ENCODE measurements around the gene ZNF514. TPM values are rescaled to one million over a fixed set of nuclear protein-coding genes. Genes with fewer than 3 reads are reported as not detected.
A peak's percentile ranks its signal among the peaks of the same experiment; 100 is the strongest.
"Not testable (repeated sequence)": the region's sequence is repeated elsewhere in the genome, so short reads cannot be mapped to it uniquely, and the experiment has no call there.

Gene ZNF514
- total RNA-seq, 1 donor from 2014 or later, result 13.9 TPM

DNA sequence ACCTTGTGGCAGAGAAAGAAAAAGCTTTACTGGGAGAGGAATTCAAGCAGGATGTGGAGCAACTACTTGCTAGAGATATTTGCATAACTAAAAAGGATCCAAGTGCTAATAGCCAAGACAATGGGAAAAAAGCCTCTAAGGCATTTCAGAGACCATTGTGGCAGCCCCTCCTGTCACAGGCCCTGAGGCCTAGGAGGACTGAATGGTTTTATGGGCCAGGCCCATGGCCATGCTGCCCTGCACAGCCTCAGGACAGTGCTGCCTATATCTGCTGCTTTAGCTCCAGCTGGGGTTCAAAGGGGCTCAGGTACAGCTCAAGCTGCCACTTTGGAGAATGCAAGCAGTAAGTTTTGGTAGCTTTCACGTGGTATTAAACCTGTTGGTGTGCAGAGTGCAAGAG lies 20.9 kb downstream of the ZNF514 start:
- DNase-seq (ENCODE audit: low read depth in 2 of 2), result no peak

DNA sequence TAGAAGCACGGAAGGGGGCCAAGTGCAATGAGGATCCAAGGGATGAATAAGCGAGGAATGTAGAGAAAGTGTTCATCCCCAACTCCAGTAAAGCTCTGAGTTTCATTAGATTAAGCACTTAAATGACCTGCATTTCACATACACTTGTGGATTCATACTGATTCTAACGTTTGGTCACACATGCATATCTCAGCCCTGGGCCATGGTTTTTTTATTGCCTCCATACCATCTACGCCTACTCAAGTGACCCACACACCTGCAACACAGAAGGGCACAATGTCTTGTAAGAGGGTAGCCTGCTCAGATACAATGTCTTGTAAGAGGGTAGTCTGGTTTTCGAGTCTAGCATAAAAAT lies 37.5 kb downstream of the ZNF514 start:
- DNase-seq (ENCODE audit: low read depth in 2 of 2), result no peak

DNA sequence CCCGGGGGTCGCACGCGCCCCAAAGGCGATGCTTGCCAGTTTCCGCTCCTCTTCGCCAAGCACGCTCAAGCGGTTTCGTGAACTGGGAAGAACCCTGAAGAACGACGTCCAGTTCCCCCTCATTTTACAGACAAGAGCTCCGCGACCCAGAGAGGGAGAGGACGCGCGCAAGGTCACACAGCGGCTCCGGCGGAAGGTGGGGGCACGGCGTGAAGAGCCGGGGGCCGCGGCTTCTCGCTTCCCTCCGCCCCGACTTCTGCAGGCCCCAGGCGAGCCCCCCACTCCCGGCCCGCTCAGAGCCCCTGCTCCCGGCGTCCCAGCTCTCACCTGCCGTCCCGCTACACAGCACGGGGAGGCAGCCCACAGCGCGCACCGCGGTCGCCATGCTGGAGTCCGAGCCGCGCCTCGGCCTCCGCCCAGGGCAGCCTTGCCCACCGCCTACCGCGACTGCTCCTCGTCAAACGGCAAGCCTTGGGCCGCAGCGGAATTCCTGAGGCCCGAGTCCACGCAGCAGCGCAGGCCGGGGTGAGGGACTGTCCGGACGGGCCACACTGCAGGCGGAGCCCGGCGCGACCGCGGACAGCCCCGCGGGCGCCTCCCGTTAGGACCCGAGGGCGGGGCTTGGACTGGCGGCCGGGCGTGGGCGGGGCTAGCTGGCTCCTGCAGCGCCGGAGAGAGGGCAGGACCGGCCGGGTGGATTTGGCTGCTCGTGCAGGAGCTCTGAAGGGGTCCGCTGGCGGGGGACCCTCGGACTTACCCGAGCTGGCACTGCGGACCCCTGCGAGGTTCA lies 38.0 kb downstream of the ZNF514 start, which contains the start of gene MRPS5:
Gene MRPS5 (minus strand): TSS at position 402 of the 790 bp plus-strand sequence. CDS start 17 bp downstream, at position 385.
- peak; percentile 75 to 77 for DNase-seq (ENCODE audit: low read depth in 2 of 2)

DNA sequence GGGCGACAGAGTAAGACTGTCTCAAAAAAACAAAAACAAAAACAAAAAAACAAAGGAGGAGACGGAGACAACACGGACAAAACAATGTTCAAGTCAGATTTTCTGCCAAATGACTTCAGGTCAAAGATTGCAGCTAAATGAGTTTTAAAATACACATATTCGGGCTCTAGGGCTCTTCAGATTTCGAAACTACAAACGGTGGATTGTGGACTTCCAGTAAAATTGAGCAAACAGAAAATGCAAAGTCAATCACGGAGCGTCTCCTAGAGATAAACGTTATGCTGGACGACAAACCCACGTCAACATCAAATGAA lies 38.6 kb downstream of the ZNF514 start:
- DNase-seq (ENCODE audit: low read depth in 2 of 2), result no peak

GRCh38 chr2:95115418-95115817 lies 44.2 kb downstream of the ZNF514 start:
- DNase-seq (ENCODE audit: low read depth in 2 of 2), result peak; percentile 70 to 83

DNA sequence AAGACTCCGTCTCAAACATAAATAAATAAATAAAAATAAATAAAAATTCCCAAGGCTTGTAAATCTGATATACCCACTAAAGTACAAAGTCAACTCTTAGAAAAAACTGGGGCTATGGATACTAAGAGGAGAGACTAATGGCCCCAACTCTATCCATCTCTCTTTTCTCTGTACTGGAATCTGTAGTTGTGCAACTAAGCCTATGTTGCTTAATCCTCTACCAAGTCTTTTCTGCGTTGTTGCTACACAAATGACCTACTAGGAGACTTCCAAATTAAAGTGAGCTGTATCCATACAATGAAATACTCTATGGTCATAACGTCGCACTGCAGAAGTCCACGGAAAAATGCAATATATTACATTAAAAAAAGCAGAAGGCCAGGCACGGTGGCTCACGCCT lies 46.2 kb downstream of the ZNF514 start:
- no peak for DNase-seq (ENCODE audit: low read depth in 2 of 2)

DNA sequence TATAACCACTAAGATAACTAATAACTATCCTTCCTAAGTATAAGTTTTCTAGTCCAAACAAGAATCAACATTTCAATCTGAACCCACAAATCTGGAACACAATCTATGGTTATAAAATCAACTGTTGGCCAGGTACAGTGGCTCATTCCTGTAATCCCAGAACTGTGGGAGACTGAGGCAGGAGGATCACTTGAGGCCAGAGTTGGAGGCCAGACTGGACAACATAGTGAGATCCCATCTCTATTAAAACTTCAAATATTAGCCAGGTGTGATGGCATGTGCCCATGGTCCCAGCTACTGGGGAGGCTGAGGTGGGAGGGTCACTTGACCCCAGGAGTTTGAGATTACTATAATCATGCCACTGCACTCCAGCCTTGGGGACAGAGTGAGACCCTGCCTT lies 49.3 kb downstream of the ZNF514 start:
- no peak for DNase-seq (ENCODE audit: low read depth in 2 of 2)

- DNase-seq (ENCODE audit: low read depth in 2 of 2), result no peak
Measured at GRCh38 chr2:95109260-95109659, 50.4 kb downstream of the ZNF514 start.

GRCh38 chr2:95106081-95106480 lies 53.6 kb downstream of the ZNF514 start:
- DNase-seq (ENCODE audit: low read depth in 2 of 2), result no peak

- DNase-seq (ENCODE audit: low read depth in 2 of 2), result no peak
Measured at GRCh38 chr2:95104606-95105005, 55.0 kb downstream of the ZNF514 start.

GRCh38 chr2:95099910-95100309 lies 59.7 kb downstream of the ZNF514 start:
- no peak for DNase-seq (ENCODE audit: low read depth in 2 of 2)

DNA sequence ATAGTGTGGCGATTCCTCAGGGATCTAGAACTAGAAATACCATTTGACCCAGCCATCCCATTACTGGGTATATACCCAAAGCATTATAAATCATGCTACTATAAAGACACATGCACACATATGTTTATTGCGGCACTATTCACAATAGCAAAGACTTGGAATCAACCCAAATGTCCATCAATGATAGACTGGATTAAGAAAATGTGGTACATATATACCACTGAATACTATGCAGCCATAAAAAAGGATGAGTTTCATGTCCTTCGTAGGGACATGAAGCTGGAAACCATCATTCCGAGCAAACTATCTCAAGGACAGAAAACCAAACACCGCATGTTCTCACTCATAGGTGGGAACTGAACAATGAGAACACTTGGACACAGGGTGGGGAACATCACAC lies 61.4 kb downstream of the ZNF514 start:
- not testable (repeated sequence) for DNase-seq (ENCODE audit: low read depth in 2 of 2)

Other genes with a start within 250 kb of the ZNF514 start
- not detected in 2 replicates for gene MAL, start 134.1 kb downstream of the ZNF514 start, total RNA-seq
- 34.4 and 48.2 TPM in 2 replicates for gene MRPS5, start 38.0 kb downstream of the ZNF514 start, total RNA-seq
- 4.6 and 7.3 TPM in 2 replicates for gene ZNF2, start 6.0 kb upstream of the ZNF514 start, total RNA-seq
- 4.4 and 4.8 TPM in 2 replicates for gene ZNF892, start 47.7 kb upstream of the ZNF514 start, total RNA-seq
- gene PROM2, start 114.6 kb upstream of the ZNF514 start, total RNA-seq, result 0.20 and 0.22 TPM in 2 replicates
- gene KCNIP3, start 137.5 kb upstream of the ZNF514 start, total RNA-seq, result under 0.01 TPM in 1 of 2 replicates, not detected in the other
- 15.9 and 19.8 TPM in 2 replicates for gene FAHD2A, start 242.9 kb upstream of the ZNF514 start, total RNA-seq